ENCODE data around the gene CABLES1. TPM values are rescaled to one million over a fixed set of nuclear protein-coding genes. Genes with fewer than 3 reads are reported as not detected.

CABLES1 gene
- total and polyA plus RNA-seq, 2 of the 8 experiments (the other 6 are each of a cell fraction or from before 2014, with no cell fraction given), result 9.2 to 26.4 TPM

DNA sequence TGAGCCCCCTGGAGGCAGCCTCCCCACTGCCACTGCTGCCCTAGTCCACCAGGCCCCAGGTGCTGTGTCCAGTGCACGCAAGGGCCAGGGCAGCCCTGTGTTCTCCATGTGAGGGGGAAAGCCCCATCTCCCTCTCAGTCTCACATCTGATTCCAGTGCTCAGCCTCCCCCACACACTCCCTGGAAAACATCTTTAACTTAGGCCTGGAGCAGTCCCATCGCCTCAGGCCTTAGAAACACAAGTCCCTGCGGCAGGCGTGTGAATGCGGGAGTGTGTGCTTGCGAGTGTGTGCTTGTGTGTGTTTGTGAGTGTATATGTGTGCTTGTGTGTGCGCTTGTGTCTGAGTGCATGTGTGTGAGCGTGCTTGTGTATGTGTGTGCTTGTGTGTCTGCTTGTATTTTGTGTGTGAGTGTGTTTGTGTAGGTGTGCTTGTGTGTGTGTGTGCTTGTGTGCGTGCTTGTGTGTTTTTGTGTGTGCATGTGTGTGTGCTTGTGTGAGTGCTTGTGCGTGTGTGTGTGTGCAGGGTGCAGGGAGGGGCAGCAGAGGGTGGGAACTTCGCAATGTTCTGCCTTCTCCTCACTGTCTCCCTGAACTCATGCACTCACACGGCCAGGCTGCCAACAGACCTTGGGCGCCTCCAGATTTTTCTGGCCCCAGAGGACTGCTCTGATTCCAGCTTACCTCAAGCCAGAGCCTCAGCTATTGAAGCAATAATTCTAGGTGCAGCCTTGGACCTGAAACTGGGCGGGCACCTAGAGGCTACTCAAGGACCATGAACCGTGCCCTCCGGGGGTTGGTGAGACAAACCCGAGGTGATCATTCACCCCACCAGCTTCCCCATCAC, 139.6 kb downstream of the CABLES1 start:
- Histone ChIP-seq H3K23ac (ENCODE audit: insufficient read length) (no peak overlapping the region), H3K56ac (replicated peaks; ENCODE audit: insufficient read length, low read depth, low read length) (no peak overlapping the region), H3K23me2 (ENCODE audit: low read depth, low read length) (peaks cover 3% of the 10 kb centered on the region; the same call in 1 of the 2 replicates), H3K4me2 (ENCODE audit: insufficient read depth in 1 of 2, low read depth in 2 of 2, low read length in 2 of 2) (no peak overlapping the region), H4K91ac (replicated peaks; ENCODE audit: insufficient read length, low read length) (peak overlapping the region; percentile 100), H2AK5ac (ENCODE audit: low read depth, low read length) (peak overlapping the region; percentile 80), H2AFZ (ENCODE audit: low read length) (no peak overlapping the region), H3K79me2 (ENCODE audit: control insufficient read depth in 1 of 2, insufficient read depth in 2 of 2, low read length in 2 of 2) (no peaks in the 10 kb centered on the region), H3K4ac (replicated peaks; ENCODE audit: insufficient read length, low read depth, low read length) (peak overlapping the region; percentile 95), H3K79me1 (ENCODE audit: low read depth, low read length) (no peaks in the 10 kb centered on the region), H2BK5ac (ENCODE audit: low read depth, low read length) (peak overlapping the region; percentile 16; the same call in 1 of the 2 replicates), H4K8ac (ENCODE audit: extremely low read depth, insufficient read depth, low read length) (no peak overlapping the region; the same call in 1 of the 2 replicates), H3K4me3 (ENCODE audit: extremely low read depth in 1 of 4, insufficient read depth in 2 of 4, low read depth in 3 of 4, low read length in 4 of 4) (no peak overlapping the region), H2BK15ac (ENCODE audit: low read length) (peak overlapping the region; percentile 89; the same call in 1 of the 2 replicates), H3K4me1 (replicated peaks in 1 of 4; ENCODE audit: control insufficient read depth in 3 of 4, insufficient read depth in 4 of 4, low read length in 3 of 4) (0 out of 7 replicates have a peak, but pooled peaks cover 0 to 2% (median 0%) of the 10 kb centered on the region in 4 experiments), H3K27me3 (replicated peaks in 1 of 4; ENCODE audit: control insufficient read depth in 3 of 4, extremely low read depth in 1 of 4, insufficient read depth in 3 of 4, low read length in 3 of 4) (no peaks in the 10 kb centered on the region), H3K27ac (ENCODE audit: low read depth, low read length) (no peak overlapping the region), H3K18ac (ENCODE audit: extremely low read depth, low read length) (0 out of 2 replicates have a peak overlapping the region, but pooled peaks have one; percentile 1), H3K36me3 (ENCODE audit: control insufficient read depth in 2 of 4, insufficient read depth in 4 of 4, low read length in 3 of 4) (peaks cover 0 to 3% (median 0%) of the 10 kb centered on the region in 4 experiments; a peak in 3 of 8 replicates), H4K5ac (ENCODE audit: insufficient read length, low read depth, low read length) (no peak overlapping the region), H2BK12ac (ENCODE audit: low read depth, low read length) (peak overlapping the region; percentile 92), H2BK20ac (ENCODE audit: low read length) (peak overlapping the region; percentile 99; the same call in 1 of the 2 replicates), H3K9ac (replicated peaks in 1 of 4; ENCODE audit: extremely low read depth in 1 of 4, low read depth in 3 of 4, low read length in 3 of 4) (no peak overlapping the region), H2BK120ac (replicated peaks; ENCODE audit: low read depth, low read length) (no peak overlapping the region), H3K14ac (ENCODE audit: insufficient read length) (no peak overlapping the region), H3K9me3 (ENCODE audit: insufficient read depth in 2 of 2, low read depth in 1 of 2, low read length in 1 of 2) (peaks cover 23 to 33% of the 10 kb centered on the region in 2 experiments), H4K20me1 (replicated peaks in 1 of 2; ENCODE audit: control insufficient read depth in 1 of 2, insufficient read depth in 2 of 2, low read length in 2 of 2) (peaks cover 0 to 2% of the 10 kb centered on the region in 2 experiments)
- ChIA-PET POLR2A (ENCODE audit: partially characterized antibody) (interaction anchor here (1.4 to 2.8 kb wide), 2 partner anchors 14 to 15 kb away, joined by 5 to 7 read pairs; no protein-coding TSS in a partner anchor), CTCF (ENCODE audit: partially characterized antibody) (interaction anchor here (3.8 kb wide), 1 partner anchor 14 kb away, joined by 18 read pairs; no protein-coding TSS in a partner anchor)
- 89% methylated on average over 17 of the region's 17 CpGs; no CpG with 5 or more reads in 1 of the 2 experiments for WGBS, 2 experiments (ENCODE audit: extremely low coverage in 1 of 2, insufficient coverage in 1 of 2, insufficient read length in 1 of 2, insufficient replicate concordance in 2 of 2, low coverage in 1 of 2, low lambda C conversion rate in 2 of 2, missing lambda C conversion rate in 1 of 2)
- FAIRE-seq (no peak), DNase-seq (ENCODE audit: low read depth in 1 of 2, low spot score in 2 of 2) (no peak)
- TF ChIP-seq TEAD4 (IDR thresholded peaks at IDR 0.05; ENCODE audit: low read depth, low read length) (no peak), RBBP5 (IDR thresholded peaks at IDR 0.05; ENCODE audit: borderline replicate concordance, low read depth, low read length) (no peak), ZNF274 (IDR thresholded peaks at IDR 0.05; ENCODE audit: borderline replicate concordance, extremely low read depth, low read length) (no peak), YY1 (IDR thresholded peaks at IDR 0.05; ENCODE audit: low read depth, low read length) (no peak), RXRA (IDR thresholded peaks at IDR 0.05; ENCODE audit: insufficient read depth, low read depth, low read length) (no peak), POU5F1 (IDR thresholded peaks at IDR 0.05; ENCODE audit: low read depth, low read length) (no peak), EZH2 (IDR thresholded peaks at IDR 0.05; ENCODE audit: low read depth, low read length, severe bottlenecking) (no peak), NRF1 (IDR thresholded peaks at IDR 0.05; ENCODE audit: low read depth, low read length) (no peak), JUND (IDR thresholded peaks at IDR 0.05; ENCODE audit: low read length) (no peak)
